Glutamatergic neuron (in vitro differentiated cells): ENCODE measurements around the gene SNX19. TPM values are rescaled to one million over a fixed set of nuclear protein-coding genes. Genes with fewer than 3 reads are reported as not detected.

ENCODE experiments used
- DNase-seq: peaks from one replicate; pipeline ENCODE4 v3.0.0; 2022
- H3K27ac Mint-ChIP-seq: one replicate; pipeline ENCODE4 v1.8.0; 2020; ENCODE audit warnings: mild to moderate bottlenecking, mixed read lengths, inconsistent platforms; ENCODE audit not compliant: unreplicated experiment
- H3K27me3 Mint-ChIP-seq: one replicate; pipeline ENCODE4 v1.8.0; 2020; ENCODE audit warnings: mild to moderate bottlenecking, moderate library complexity, mixed read lengths, inconsistent platforms; ENCODE audit not compliant: unreplicated experiment
- H3K36me3 Mint-ChIP-seq: one replicate; pipeline ENCODE4 v1.8.0; 2020; ENCODE audit warnings: mild to moderate bottlenecking, mixed read lengths, inconsistent platforms; ENCODE audit not compliant: unreplicated experiment
- H3K4me1 Mint-ChIP-seq: one replicate; pipeline ENCODE4 v1.8.0; 2020; ENCODE audit warnings: mild to moderate bottlenecking, low read depth, mixed read lengths, inconsistent platforms; ENCODE audit not compliant: unreplicated experiment
- H3K4me3 Mint-ChIP-seq: one replicate; pipeline ENCODE4 v1.8.0; 2020; ENCODE audit warnings: mild to moderate bottlenecking, mixed read lengths, inconsistent platforms; ENCODE audit not compliant: unreplicated experiment
- H3K9me3 Mint-ChIP-seq: one replicate; pipeline ENCODE4 v1.8.0; 2020; ENCODE audit warnings: mild to moderate bottlenecking, moderate library complexity, mixed read lengths, inconsistent platforms; ENCODE audit not compliant: unreplicated experiment
- total RNA-seq: library from RNA; stranded (reverse); fragmentation: NEBNext Ultra II Directional; extraction: Animal tissue kit (Norgen Biotek cat#: 25700); gene quantifications from one replicate; pipeline ENCODE4 v1.2.1, GENCODE V29; 2021; ENCODE audit not compliant: unreplicated experiment
- TF ChIP-seq, protein P1 (sequence below): fragments of 200-600 bp; sonication (generic); IDR thresholded peaks from one replicate; pipeline ENCODE4 v1.5.0; 2021; ENCODE audit not compliant: partially characterized antibody, unreplicated experiment

The SNX19 gene
- total RNA-seq, 1 donor from 2014 or later, result 65.5 TPM

DNA sequence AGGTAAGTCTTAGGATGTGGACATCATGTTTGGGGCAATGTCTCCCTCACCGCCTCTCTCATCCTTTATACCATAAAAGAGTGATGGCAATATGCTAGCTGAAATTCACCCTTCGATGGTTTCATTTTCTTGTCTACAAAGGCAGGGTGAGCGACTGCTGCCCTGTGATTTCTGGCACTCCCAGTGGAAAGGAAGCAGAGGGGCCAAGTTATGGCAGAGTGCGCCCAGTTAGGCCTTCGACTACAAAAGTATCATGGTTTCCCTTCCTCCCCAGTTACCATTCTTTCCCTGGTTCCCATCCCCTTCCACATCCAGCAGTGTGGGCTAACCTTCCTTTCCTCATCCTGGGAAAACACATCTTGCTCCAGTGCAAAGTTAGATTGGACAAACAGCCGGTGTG, 43.8 kb downstream of the SNX19 start:
- Mint-ChIP-seq H3K36me3 (no peaks in the 10 kb centered on the region), H3K9me3 (no peaks in the 10 kb centered on the region), H3K27ac (no peak overlapping the region), H3K27me3 (no peaks in the 10 kb centered on the region), H3K4me3 (no peak overlapping the region), H3K4me1 (no peaks in the 10 kb centered on the region)
- DNase-seq, result no peak
- TF ChIP-seq, protein P1, sequence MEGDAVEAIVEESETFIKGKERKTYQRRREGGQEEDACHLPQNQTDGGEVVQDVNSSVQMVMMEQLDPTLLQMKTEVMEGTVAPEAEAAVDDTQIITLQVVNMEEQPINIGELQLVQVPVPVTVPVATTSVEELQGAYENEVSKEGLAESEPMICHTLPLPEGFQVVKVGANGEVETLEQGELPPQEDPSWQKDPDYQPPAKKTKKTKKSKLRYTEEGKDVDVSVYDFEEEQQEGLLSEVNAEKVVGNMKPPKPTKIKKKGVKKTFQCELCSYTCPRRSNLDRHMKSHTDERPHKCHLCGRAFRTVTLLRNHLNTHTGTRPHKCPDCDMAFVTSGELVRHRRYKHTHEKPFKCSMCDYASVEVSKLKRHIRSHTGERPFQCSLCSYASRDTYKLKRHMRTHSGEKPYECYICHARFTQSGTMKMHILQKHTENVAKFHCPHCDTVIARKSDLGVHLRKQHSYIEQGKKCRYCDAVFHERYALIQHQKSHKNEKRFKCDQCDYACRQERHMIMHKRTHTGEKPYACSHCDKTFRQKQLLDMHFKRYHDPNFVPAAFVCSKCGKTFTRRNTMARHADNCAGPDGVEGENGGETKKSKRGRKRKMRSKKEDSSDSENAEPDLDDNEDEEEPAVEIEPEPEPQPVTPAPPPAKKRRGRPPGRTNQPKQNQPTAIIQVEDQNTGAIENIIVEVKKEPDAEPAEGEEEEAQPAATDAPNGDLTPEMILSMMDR, result no peak

DNA sequence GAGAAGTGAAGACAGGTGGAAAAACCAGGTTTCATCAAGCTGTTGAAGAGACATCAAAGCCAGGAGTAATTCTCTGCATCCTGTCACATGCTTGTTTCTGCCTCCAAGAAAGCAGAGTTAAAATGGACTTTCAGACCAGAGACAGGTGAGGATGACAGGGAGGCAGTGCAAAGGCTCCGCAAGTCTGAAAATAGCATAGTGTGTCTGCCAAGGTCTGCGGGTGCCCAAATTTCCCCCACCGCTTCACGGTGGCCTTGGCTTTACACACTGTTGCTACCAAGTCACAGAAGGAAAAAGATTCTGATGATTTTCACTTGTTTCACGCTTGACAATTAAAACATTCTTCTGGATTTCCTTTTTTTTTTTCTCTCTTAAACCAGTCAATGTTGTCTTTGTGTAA, 44.2 kb downstream of the SNX19 start:
- Mint-ChIP-seq H3K4me3 (no peak overlapping the region), H3K36me3 (no peaks in the 10 kb centered on the region), H3K27ac (no peak overlapping the region), H3K27me3 (no peaks in the 10 kb centered on the region), H3K4me1 (no peaks in the 10 kb centered on the region), H3K9me3 (no peaks in the 10 kb centered on the region)
- TF ChIP-seq, protein P1, result no peak
- DNase-seq, result no peak

- no peak overlapping the region for H3K4me3 Mint-ChIP-seq
- no peak for DNase-seq
- no peaks in the 10 kb centered on the region for H3K9me3 Mint-ChIP-seq
- H3K27me3 Mint-ChIP-seq, result no peaks in the 10 kb centered on the region
- H3K27ac Mint-ChIP-seq, result no peak overlapping the region
- H3K4me1 Mint-ChIP-seq, result no peaks in the 10 kb centered on the region
- TF ChIP-seq, protein P1, result no peak
- H3K36me3 Mint-ChIP-seq, result no peaks in the 10 kb centered on the region
Observed at GRCh38 chr11:130871616-130872015, 44.7 kb downstream of the SNX19 start.

DNA sequence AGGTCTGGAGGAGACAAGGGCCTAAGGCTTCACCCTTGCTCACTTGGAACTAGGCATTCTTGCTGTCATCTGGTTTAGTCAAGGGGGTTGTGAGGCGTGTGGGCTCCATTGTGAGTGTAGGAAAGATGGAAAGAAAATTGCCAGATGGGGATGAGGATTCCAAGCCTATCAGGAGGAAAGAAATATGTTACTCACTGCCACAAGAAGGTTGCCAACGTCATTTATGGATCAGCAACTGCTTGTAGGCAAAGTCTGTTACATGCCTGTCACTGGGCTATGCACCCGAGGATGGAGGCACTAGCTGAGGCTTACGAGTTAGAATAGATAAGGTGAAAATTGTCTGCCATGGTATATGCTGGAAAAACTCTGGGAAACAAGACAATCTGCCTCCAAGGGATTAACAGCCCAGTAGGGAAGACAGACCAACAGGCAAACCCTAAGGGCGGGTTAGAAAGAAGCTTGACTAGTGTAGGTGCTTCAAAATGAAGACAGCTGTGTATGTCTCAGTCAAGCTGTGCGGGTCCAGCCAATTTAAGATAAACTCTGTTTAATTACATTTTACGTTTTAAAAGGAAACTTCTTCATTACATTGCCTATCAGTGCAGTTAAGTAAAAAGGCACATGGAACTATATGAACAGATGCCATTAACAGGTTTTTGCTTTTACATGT, 47.4 kb downstream of the SNX19 start:
- TF ChIP-seq, protein P1, result no peak
- no peaks in the 10 kb centered on the region for H3K9me3 Mint-ChIP-seq
- H3K4me1 Mint-ChIP-seq, result no peaks in the 10 kb centered on the region
- peaks cover 4% of the 10 kb centered on the region for H3K36me3 Mint-ChIP-seq
- H3K27ac Mint-ChIP-seq, result no peak overlapping the region
- peaks cover 5% of the 10 kb centered on the region for H3K27me3 Mint-ChIP-seq
- H3K4me3 Mint-ChIP-seq, result no peak overlapping the region
- DNase-seq, result no peak

DNA sequence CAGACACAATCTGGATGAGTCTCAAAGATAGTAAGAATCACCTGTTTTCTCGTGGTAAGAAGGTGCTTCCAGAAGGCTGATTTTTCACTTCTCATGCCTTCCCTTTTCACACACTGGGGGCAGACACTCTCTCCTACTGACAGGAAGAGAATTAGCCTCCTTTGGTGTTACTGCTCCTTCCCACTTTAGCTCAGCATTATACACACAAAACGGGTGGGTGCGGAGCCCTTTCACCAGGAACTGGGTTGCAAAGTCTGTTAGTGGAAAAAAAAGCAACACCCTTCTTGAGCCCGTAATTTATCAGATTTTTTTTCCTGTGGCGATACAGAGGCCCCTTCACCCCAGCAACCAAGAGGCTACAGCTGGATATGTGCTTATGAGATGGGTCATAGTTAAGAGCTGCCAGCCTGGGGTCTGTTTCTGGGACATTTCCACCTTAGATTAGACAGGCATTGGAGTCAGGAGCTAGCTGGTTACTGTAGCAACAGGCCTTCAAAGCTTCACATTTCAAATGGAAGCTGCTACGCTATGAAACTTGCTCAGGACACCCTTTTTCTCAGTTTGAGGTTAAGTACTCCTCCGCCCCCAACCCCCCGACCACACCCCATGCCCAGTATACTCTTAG, 48.1 kb downstream of the SNX19 start:
- H3K27me3 Mint-ChIP-seq, result peaks cover 5% of the 10 kb centered on the region
- TF ChIP-seq, protein P1, result no peak
- DNase-seq, result no peak
- H3K9me3 Mint-ChIP-seq, result no peaks in the 10 kb centered on the region
- H3K4me1 Mint-ChIP-seq, result no peaks in the 10 kb centered on the region
- H3K4me3 Mint-ChIP-seq, result no peak overlapping the region
- H3K36me3 Mint-ChIP-seq, result peaks cover 4% of the 10 kb centered on the region
- no peak overlapping the region for H3K27ac Mint-ChIP-seq
